WTC11 (cell line): ENCODE measurements around the gene CCDC190. TPM values are rescaled to one million over a fixed set of nuclear protein-coding genes. Genes with fewer than 3 reads are reported as not detected.

Source experiments
- ATAC-seq: fragments of 200-7000 bp; cut with Tn5 transposase; 2 replicates; pipeline ENCODE4 v1.10.0; 2021; ENCODE audit warnings: mild to moderate bottlenecking, moderate library complexity
- CTCF ChIA-PET: fragments of 300-600 bp; sonication (Branson Sonifier 250); formaldehyde crosslinking; loops from one replicate; lab custom pipeline; 2021; ENCODE audit warnings: antibody characterized with exemption; lab: Charles Lee
- POLR2A ChIA-PET: fragments of 350-600 bp; sonication (Branson Sonifier 250); formaldehyde crosslinking; loops from one replicate; lab custom pipeline; 2021; ENCODE audit warnings: antibody characterized with exemption; lab: Charles Lee
- DNase-seq: peaks from one replicate; pipeline ENCODE4 v3.0.0; 2021; ENCODE audit warnings: low spot score
- H3K27ac Mint-ChIP-seq: 2 replicates; pipeline ENCODE4 v1.8.0; 2021; ENCODE audit warnings: mixed read lengths
- H3K27me3 Mint-ChIP-seq: 2 replicates; pipeline ENCODE4 v1.8.0; 2021; ENCODE audit warnings: low read depth, mild to moderate bottlenecking, moderate library complexity, mixed read lengths
- H3K36me3 Mint-ChIP-seq: 2 replicates; pipeline ENCODE4 v1.8.0; 2021; ENCODE audit warnings: mixed read lengths
- H3K4me1 Mint-ChIP-seq: 2 replicates; pipeline ENCODE4 v1.8.0; 2022; ENCODE audit warnings: mixed read lengths
- H3K4me3 Mint-ChIP-seq: 2 replicates; pipeline ENCODE4 v1.8.0; 2021; ENCODE audit warnings: mild to moderate bottlenecking, moderate library complexity, mixed read lengths
- H3K9me3 Mint-ChIP-seq: 2 replicates; pipeline ENCODE4 v1.8.0; 2021; ENCODE audit warnings: mixed read lengths
- AFF4 ChIP-seq: sonication (generic); formaldehyde crosslinking; IDR thresholded peaks from 2 replicates; pipeline ENCODE4 v1.8.1; 2023; ENCODE audit warnings: mild to moderate bottlenecking, missing genetic modification reagents, borderline replicate concordance
- ATF2 ChIP-seq: sonication (generic); formaldehyde crosslinking; IDR thresholded peaks from 2 replicates; pipeline ENCODE4 v1.8.1; 2022; ENCODE audit warnings: low read depth, missing genetic modification reagents, borderline replicate concordance
- CDX4 ChIP-seq: fragments of 250-450 bp; sonication (Bioruptor Pico); IDR thresholded peaks from 2 replicates; pipeline ENCODE4 v1.9.0; 2021; ENCODE audit warnings: moderate library complexity, mild to moderate bottlenecking, inconsistent platforms, borderline replicate concordance
- CREM ChIP-seq: sonication (generic); formaldehyde crosslinking; IDR thresholded peaks from 2 replicates; pipeline ENCODE4 v1.8.1; 2022; ENCODE audit warnings: mild to moderate bottlenecking, missing genetic modification reagents, moderate library complexity
- E2F1 ChIP-seq: sonication (generic); formaldehyde crosslinking; IDR thresholded peaks from 2 replicates; pipeline ENCODE4 v1.8.0; 2022; ENCODE audit warnings: mild to moderate bottlenecking, missing genetic modification reagents
- E2F5 ChIP-seq: sonication (generic); formaldehyde crosslinking; IDR thresholded peaks from 2 replicates; pipeline ENCODE4 v1.8.1; 2022; ENCODE audit warnings: mild to moderate bottlenecking, moderate library complexity, missing genetic modification reagents
- ERG ChIP-seq: fragments of 250-450 bp; sonication (Bioruptor Pico); IDR thresholded peaks from 2 replicates; pipeline ENCODE4 v1.8.0; 2021; ENCODE audit warnings: mild to moderate bottlenecking
- ETV6 ChIP-seq: sonication (generic); formaldehyde crosslinking; IDR thresholded peaks from 2 replicates; pipeline ENCODE4 v1.8.1; 2022; ENCODE audit warnings: mild to moderate bottlenecking, missing genetic modification reagents
- HMGXB4 ChIP-seq: sonication (generic); formaldehyde crosslinking; IDR thresholded peaks from 2 replicates; pipeline ENCODE4 v1.8.1; 2023; ENCODE audit warnings: mild to moderate bottlenecking, moderate library complexity, missing genetic modification reagents
- JUN ChIP-seq: sonication (generic); formaldehyde crosslinking; IDR thresholded peaks from 2 replicates; pipeline ENCODE4 v1.8.0; 2023; ENCODE audit warnings: mild to moderate bottlenecking, missing genetic modification reagents
- MLX ChIP-seq: sonication (generic); formaldehyde crosslinking; IDR thresholded peaks from 2 replicates; pipeline ENCODE4 v1.8.1; 2023; ENCODE audit warnings: mild to moderate bottlenecking, missing genetic modification reagents, moderate library complexity
- PRRX2 ChIP-seq: fragments of 250-450 bp; sonication (Bioruptor Pico); IDR thresholded peaks from 2 replicates; pipeline ENCODE4 v1.8.0; 2021; ENCODE audit warnings: mild to moderate bottlenecking
- RELA ChIP-seq: sonication (generic); formaldehyde crosslinking; IDR thresholded peaks from 2 replicates; pipeline ENCODE4 v1.8.1; 2022; ENCODE audit warnings: missing genetic modification reagents, mild to moderate bottlenecking, borderline replicate concordance
- RORB ChIP-seq: fragments of 250-450 bp; sonication (Bioruptor Pico); IDR thresholded peaks from 2 replicates; pipeline ENCODE4 v1.9.0; 2021; ENCODE audit warnings: mild to moderate bottlenecking
- SMAD3 ChIP-seq: sonication (generic); formaldehyde crosslinking; IDR thresholded peaks from 2 replicates; pipeline ENCODE4 v1.8.0; 2022; ENCODE audit warnings: missing genetic modification reagents, mild to moderate bottlenecking, borderline replicate concordance
- SMAD4 ChIP-seq: sonication (generic); formaldehyde crosslinking; IDR thresholded peaks from 2 replicates; pipeline ENCODE4 v1.8.0; 2022; ENCODE audit warnings: mild to moderate bottlenecking, missing genetic modification reagents
- STAT6 ChIP-seq: sonication (generic); formaldehyde crosslinking; conservative IDR thresholded peaks from 2 replicates; pipeline ENCODE4 v1.8.1; 2023; ENCODE audit warnings: mild to moderate bottlenecking, low read depth, missing genetic modification reagents, moderate library complexity
- ZBTB21 ChIP-seq: sonication (generic); formaldehyde crosslinking; IDR thresholded peaks from 2 replicates; pipeline ENCODE4 v1.8.1; 2023; ENCODE audit warnings: mild to moderate bottlenecking, missing genetic modification reagents, borderline replicate concordance
- ZMAT4 ChIP-seq: fragments of 250-450 bp; sonication (Bioruptor Pico); IDR thresholded peaks from 2 replicates; pipeline ENCODE4 v1.9.0; 2021; ENCODE audit warnings: mild to moderate bottlenecking
- total RNA-seq: library from RNA; stranded (reverse); gene quantifications from 3 replicates; pipeline ENCODE4 v1.2.3, GENCODE V29; 2021

Gene CCDC190
- total RNA-seq, 1 experiment from 2014 or later: not detected

GRCh38 chr1:162885265-162885664 lies 24.3 kb upstream of the CCDC190 start:
- no peak for TF ChIP-seq PRRX2 (CRISPR knock-in tag)
- TF ChIP-seq SMAD4 (CRISPR knock-in tag): no peak
- no peak for TF ChIP-seq HMGXB4 (CRISPR knock-in tag)
- no peak for TF ChIP-seq ETV6 (CRISPR knock-in tag)
- TF ChIP-seq STAT6 (CRISPR knock-in tag): no peak
- TF ChIP-seq CDX4 (CRISPR knock-in tag): no peak
- no peak for TF ChIP-seq ATF2 (CRISPR knock-in tag)
- no peak for TF ChIP-seq CREM (CRISPR knock-in tag)
- no peak for TF ChIP-seq E2F1
- no peak for TF ChIP-seq JUN
- TF ChIP-seq, all 79 proteins: peak for 0
- Mint-ChIP-seq H3K4me3 (no peak overlapping the region), H3K27me3 (no peaks in the 10 kb centered on the region), H3K4me1 (no peaks in the 10 kb centered on the region), H3K27ac (no peak overlapping the region), H3K36me3 (no peaks in the 10 kb centered on the region), H3K9me3 (no peaks in the 10 kb centered on the region)
- ATAC-seq: no peak
- no peak for DNase-seq
- CTCF ChIA-PET: interaction anchor here (0.7 to 1.7 kb wide), 2 partner anchors 184 to 186 kb away, joined by 3 to 4 read pairs; no protein-coding TSS in a partner anchor
- POLR2A ChIA-PET: no interaction called here

GRCh38 chr1:162884831-162885230 lies 23.9 kb upstream of the CCDC190 start:
- ATAC-seq: no peak
- H3K4me1 Mint-ChIP-seq: no peaks in the 10 kb centered on the region
- H3K27ac Mint-ChIP-seq: no peak overlapping the region
- H3K27me3 Mint-ChIP-seq: no peaks in the 10 kb centered on the region
- no peaks in the 10 kb centered on the region for H3K9me3 Mint-ChIP-seq
- DNase-seq: no peak
- CTCF ChIA-PET: interaction anchor here (0.7 to 1.7 kb wide), 2 partner anchors 185 to 187 kb away, joined by 3 to 4 read pairs; no protein-coding TSS in a partner anchor
- POLR2A ChIA-PET: no interaction called here
- no peak overlapping the region for H3K4me3 Mint-ChIP-seq
- H3K36me3 Mint-ChIP-seq: no peaks in the 10 kb centered on the region
- TF ChIP-seq MLX (no peak), E2F5 (no peak), AFF4 (CRISPR knock-in tag) (no peak), SMAD4 (CRISPR knock-in tag) (no peak), ZBTB21 (CRISPR knock-in tag) (no peak), SMAD3 (CRISPR knock-in tag) (no peak), ZMAT4 (CRISPR knock-in tag) (no peak), RELA (CRISPR knock-in tag) (no peak), ERG (CRISPR knock-in tag) (no peak), RORB (CRISPR knock-in tag) (no peak)
